Measurements from ENCODE around the gene SDC3. TPM values are rescaled to one million over a fixed set of nuclear protein-coding genes. Genes with fewer than 3 reads are reported as not detected.

The SDC3 gene
- total and polyA plus RNA-seq, 10 of the 15 experiments (the other 5 are each of a cell fraction or from before 2014, with no cell fraction given), result under 0.01 to 0.46 (median 0.07) TPM; not detected in 2

- DNase-seq (ENCODE audit: low read depth, low spot score) (no peak), FAIRE-seq (no peak), ATAC-seq (no peak)
- TF ChIP-seq TCF3 (IDR thresholded peaks at IDR 0.05; ENCODE audit: borderline replicate concordance, insufficient read depth, low read depth, low read length) (peak; percentile 40; the same call in 1 of the 2 replicates), RELA (IDR thresholded peaks at IDR 0.05; ENCODE audit: borderline replicate concordance, partially characterized antibody) (no peak)
- in situ Hi-C loops (cut with MboI), result no loop called here
- H3K4me1 ChIP-seq (ENCODE audit: control insufficient read depth, insufficient read depth, low read length), result no peaks in the 10 kb centered on the region
- no TSS peak for BruUV-seq (replicated peaks)
- ChIA-PET RAD21 (ENCODE audit: unreplicated experiment) (no interaction called here), CTCF (interaction anchor here (0.9 to 1.0 kb wide), 2 partner anchors 17 to 92 kb away, joined by 4 read pairs; no protein-coding TSS in a partner anchor), SMC1A (ENCODE audit: uncharacterized antibody, unreplicated experiment) (interaction anchor here (0.6 kb wide), 1 partner anchor 1259 kb away, joined by 3 read pairs; no protein-coding TSS in a partner anchor), POLR2A (no interaction called here)
- intact Hi-C loops (cut with micrococcal nuclease; ENCODE audit: unreplicated experiment), result no loop called here
- H3K4me3 ChIP-seq, result no peak overlapping the region
- H3K27me3 ChIP-seq (replicated peaks in 1 of 2; ENCODE audit: control insufficient read depth in 2 of 2, insufficient read depth in 2 of 2, low read length in 1 of 2), result no peaks in the 10 kb centered on the region; a peak in 3 of 4 replicates
- no peak overlapping the region for H3K27ac ChIP-seq (ENCODE audit: control insufficient read depth, insufficient read depth)
- WGBS (ENCODE audit: insufficient coverage, insufficient replicate concordance, low lambda C conversion rate, missing lambda C conversion rate), result 52% methylated on average over 9 of the region's 9 CpGs
- H3K9ac ChIP-seq (ENCODE audit: control insufficient read depth, insufficient read depth, low read length), result no peak overlapping the region
- H4K20me1 ChIP-seq (ENCODE audit: control insufficient read depth, insufficient read depth), result no peaks in the 10 kb centered on the region
- no peaks in the 10 kb centered on the region for H3K79me2 ChIP-seq (ENCODE audit: control insufficient read depth, insufficient read depth, low read length)
- no peaks in the 10 kb centered on the region for H3K36me3 ChIP-seq (ENCODE audit: control insufficient read depth in 2 of 2, insufficient read depth in 2 of 2, low read length in 1 of 2)
- H2AFZ ChIP-seq (ENCODE audit: control insufficient read depth, low read depth, low read length), result no peak overlapping the region
- H3K4me2 ChIP-seq (ENCODE audit: control insufficient read depth, insufficient read depth), result no peak overlapping the region
- H3K9me3 ChIP-seq (replicated peaks; ENCODE audit: control insufficient read depth, insufficient read depth, low read length), result no peaks in the 10 kb centered on the region
These were observed 14.6 kb downstream of the SDC3 start for GRCh38 chr1:30893776-30894507.

- DNase-seq (ENCODE audit: low read depth, low spot score) (no peak), FAIRE-seq (no peak), ATAC-seq (no peak; the same call in 2 of the 3 replicates)
- ChIA-PET POLR2A (interaction anchor here (0.9 kb wide), 1 partner anchor 11 kb away, joined by 3 read pairs; no protein-coding TSS in a partner anchor), CTCF (interaction anchor here (1.0 to 2.0 kb wide), 3 partner anchors 18 to 114 kb away, joined by 3 to 6 read pairs (median 4); no protein-coding TSS in a partner anchor), RAD21 (ENCODE audit: unreplicated experiment) (interaction anchor here (0.8 kb wide), 1 partner anchor 91 kb away, joined by 4 read pairs; no protein-coding TSS in a partner anchor), SMC1A (ENCODE audit: uncharacterized antibody, unreplicated experiment) (interaction anchor here (1.2 to 1.4 kb wide), 3 partner anchors 10 to 92 kb away, joined by 3 to 4 read pairs (median 3); no protein-coding TSS in a partner anchor)
- BruUV-seq (replicated peaks), result no TSS peak
- no peak for TF ChIP-seq BCL3 (IDR thresholded peaks at IDR 0.05; ENCODE audit: borderline replicate concordance, insufficient read depth, low read depth, low read length, poor library complexity, severe bottlenecking)
- TF ChIP-seq PBX3 (IDR thresholded peaks at IDR 0.05; ENCODE audit: insufficient replicate concordance, low read depth, low read length), result no peak
- TF ChIP-seq NFYB (IDR thresholded peaks at IDR 0.05; ENCODE audit: insufficient read depth, low read depth, low read length), result no peak
- H3K27ac ChIP-seq (ENCODE audit: control insufficient read depth, insufficient read depth), result no peak overlapping the region
- H3K79me2 ChIP-seq (ENCODE audit: control insufficient read depth, insufficient read depth, low read length), result no peaks in the 10 kb centered on the region
- WGBS (ENCODE audit: insufficient coverage, insufficient replicate concordance, low lambda C conversion rate, missing lambda C conversion rate), result 57% methylated on average over 6 of the region's 6 CpGs
- intact Hi-C loops (cut with micrococcal nuclease; ENCODE audit: unreplicated experiment) (no loop called here), in situ Hi-C loops (cut with MboI) (no loop called here)
- no peaks in the 10 kb centered on the region; a peak in 3 of 4 replicates for H3K27me3 ChIP-seq (replicated peaks in 1 of 2; ENCODE audit: control insufficient read depth in 2 of 2, insufficient read depth in 2 of 2, low read length in 1 of 2)
- H3K9ac ChIP-seq (ENCODE audit: control insufficient read depth, insufficient read depth, low read length), result no peak overlapping the region
- H3K9me3 ChIP-seq (replicated peaks; ENCODE audit: control insufficient read depth, insufficient read depth, low read length), result no peaks in the 10 kb centered on the region
- H2AFZ ChIP-seq (ENCODE audit: control insufficient read depth, low read depth, low read length), result no peak overlapping the region
- no peak overlapping the region for H3K4me3 ChIP-seq
- no peak overlapping the region for H3K4me2 ChIP-seq (ENCODE audit: control insufficient read depth, insufficient read depth)
- H3K36me3 ChIP-seq (ENCODE audit: control insufficient read depth in 2 of 2, insufficient read depth in 2 of 2, low read length in 1 of 2), result no peaks in the 10 kb centered on the region
- no peaks in the 10 kb centered on the region for H3K4me1 ChIP-seq (ENCODE audit: control insufficient read depth, insufficient read depth, low read length)
- no peaks in the 10 kb centered on the region; the same call in 1 of the 2 replicates for H4K20me1 ChIP-seq (ENCODE audit: control insufficient read depth, insufficient read depth)
These were observed 15.9 kb downstream of the SDC3 start for GRCh38 chr1:30892671-30893073.
